HepG2 (cell line): ENCODE results near the gene NET1. TPM values are rescaled to one million over a fixed set of nuclear protein-coding genes. Genes with fewer than 3 reads are reported as not detected.

ENCODE experiments used
- ARID5B ChIP-seq: IDR thresholded peaks from 2 replicates; pipeline ENCODE4 v1.4.0; 2020; ENCODE audit warnings: mild to moderate bottlenecking, missing genetic modification reagents
- DMAP1 ChIP-seq: IDR thresholded peaks from 2 replicates; pipeline ENCODE4 v1.6.1; 2016
- KLF16 ChIP-seq, 2 experiments: sonication (generic) in 1 of 2; formaldehyde crosslinking in 1 of 2; IDR thresholded peaks; 2 replicates each; pipeline versions ENCODE4 v1.6.1 to v1.8.0; 2016 to 2023; ENCODE audit warnings: missing genetic modification reagents in 2 of 2, missing compliant biosample characterization in 1 of 2
- NFE2L2 ChIP-seq: fragments of 150-350 bp; IDR thresholded peaks from 2 replicates; pipeline ENCODE4 v1.6.1; 2014; ENCODE audit warnings: low read length
- SCMH1 ChIP-seq: sonication (generic); formaldehyde crosslinking; IDR thresholded peaks from 2 replicates; pipeline ENCODE4 v1.9.0; 2021; ENCODE audit warnings: missing genetic modification reagents, mild to moderate bottlenecking, borderline replicate concordance
- TCF12 ChIP-seq, 2 experiments: fragments of 450-650 bp in 1 of 2; sonication (generic) in 1 of 2; formaldehyde crosslinking in 1 of 2; IDR thresholded peaks; 2 replicates each; pipeline versions ENCODE4 v1.6.1 to v1.8.0; 2017 to 2022; ENCODE audit warnings: antibody characterized with exemption in 1 of 2, mild to moderate bottlenecking in 1 of 2, missing genetic modification reagents in 1 of 2, moderate library complexity in 1 of 2
- ZBTB42 ChIP-seq: sonication (generic); formaldehyde crosslinking; IDR thresholded peaks from 2 replicates; pipeline ENCODE4 v1.5.0; 2020; ENCODE audit warnings: mild to moderate bottlenecking, missing genetic modification reagents
- ZNF232 ChIP-seq: sonication (generic); formaldehyde crosslinking; IDR thresholded peaks from 2 replicates; pipeline ENCODE4 v1.4.0; 2020; ENCODE audit warnings: missing genetic modification reagents, borderline replicate concordance
- ZNF407 ChIP-seq: sonication (generic); formaldehyde crosslinking; IDR thresholded peaks from one replicate; pipeline ENCODE4 v1.5.1; 2020; ENCODE audit warnings: mild to moderate bottlenecking, missing genetic modification reagents; ENCODE audit errors: not compliant biosample characterization
- ZZZ3 ChIP-seq: sonication (generic); formaldehyde crosslinking; IDR thresholded peaks from 2 replicates; pipeline ENCODE4 v1.4.0; 2020; ENCODE audit warnings: missing genetic modification reagents, mild to moderate bottlenecking, borderline replicate concordance
- polyA plus RNA-seq, 8 experiments: library from polyadenylated mRNA; depleted of rRNA in 3 of 8; stranded (reverse) in 7 of 8; unstranded in 1 of 8; fragments of >200 nt; fragmentation: Illumina TruSeq in 4 of 8; extraction: Trizol in 4 of 8; gene quantifications; 2 replicates each; pipeline versions ENCODE4 v1.2.1 to v1.2.3, GENCODE V29; 2011 to 2016; ENCODE audit warnings: low read depth in 4 of 8, missing spikeins in 1 of 8, mixed read lengths in 1 of 8; ENCODE audit not compliant: insufficient read depth in 1 of 8
- total RNA-seq, 5 experiments: library from RNA; depleted of rRNA; stranded (reverse); fragments of >200 nt; fragmentation: Illumina TruSeq; extraction: Trizol; gene quantifications; 2 replicates each; pipeline ENCODE4 v1.2.3, GENCODE V29; 2016; ENCODE audit warnings: low read depth in 1 of 5
- TF ChIP-seq, protein P1 (sequence below): sonication (generic); formaldehyde crosslinking; IDR thresholded peaks from 2 replicates; pipeline ENCODE4 v1.9.0; 2021; ENCODE audit warnings: mild to moderate bottlenecking, missing genetic modification reagents

The NET1 gene
- total and polyA plus RNA-seq, 2 of the 13 experiments (the other 11 are each of a cell fraction or from before 2014, with no cell fraction given) = 48.1 to 65.8 TPM

DNA sequence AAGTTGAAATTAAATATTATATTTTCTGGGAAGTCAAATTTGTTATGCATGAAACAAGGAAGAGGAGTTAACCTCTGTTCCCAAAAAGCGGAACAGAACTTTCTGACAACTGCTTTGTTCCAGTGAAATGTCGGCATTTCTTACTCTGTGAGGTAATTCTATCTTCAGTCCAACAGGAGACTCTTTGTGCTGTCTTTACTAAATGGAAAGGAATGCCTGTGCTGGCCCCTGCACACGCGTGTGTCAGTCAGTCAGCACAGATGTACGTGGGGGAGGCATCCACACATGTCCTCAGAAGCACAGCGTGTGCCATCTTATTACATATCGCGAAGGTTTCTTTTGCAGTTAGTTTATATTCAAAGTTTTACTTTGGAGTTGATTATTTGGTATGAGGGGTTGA is 37.5 kb downstream of the NET1 start (continued):
- TF ChIP-seq ZZZ3 = no peak
- TF ChIP-seq ZNF407 = no peak
- TF ChIP-seq KLF16 (CRISPR knock-in tag; IDR thresholded peaks at IDR 0.05) = no peak
- peak; percentile 41; the same call in 1 of the 2 replicates for TF ChIP-seq ARID5B (CRISPR knock-in tag)
- TF ChIP-seq SCMH1 (CRISPR knock-in tag) = no peak
- TF ChIP-seq, protein P1, sequence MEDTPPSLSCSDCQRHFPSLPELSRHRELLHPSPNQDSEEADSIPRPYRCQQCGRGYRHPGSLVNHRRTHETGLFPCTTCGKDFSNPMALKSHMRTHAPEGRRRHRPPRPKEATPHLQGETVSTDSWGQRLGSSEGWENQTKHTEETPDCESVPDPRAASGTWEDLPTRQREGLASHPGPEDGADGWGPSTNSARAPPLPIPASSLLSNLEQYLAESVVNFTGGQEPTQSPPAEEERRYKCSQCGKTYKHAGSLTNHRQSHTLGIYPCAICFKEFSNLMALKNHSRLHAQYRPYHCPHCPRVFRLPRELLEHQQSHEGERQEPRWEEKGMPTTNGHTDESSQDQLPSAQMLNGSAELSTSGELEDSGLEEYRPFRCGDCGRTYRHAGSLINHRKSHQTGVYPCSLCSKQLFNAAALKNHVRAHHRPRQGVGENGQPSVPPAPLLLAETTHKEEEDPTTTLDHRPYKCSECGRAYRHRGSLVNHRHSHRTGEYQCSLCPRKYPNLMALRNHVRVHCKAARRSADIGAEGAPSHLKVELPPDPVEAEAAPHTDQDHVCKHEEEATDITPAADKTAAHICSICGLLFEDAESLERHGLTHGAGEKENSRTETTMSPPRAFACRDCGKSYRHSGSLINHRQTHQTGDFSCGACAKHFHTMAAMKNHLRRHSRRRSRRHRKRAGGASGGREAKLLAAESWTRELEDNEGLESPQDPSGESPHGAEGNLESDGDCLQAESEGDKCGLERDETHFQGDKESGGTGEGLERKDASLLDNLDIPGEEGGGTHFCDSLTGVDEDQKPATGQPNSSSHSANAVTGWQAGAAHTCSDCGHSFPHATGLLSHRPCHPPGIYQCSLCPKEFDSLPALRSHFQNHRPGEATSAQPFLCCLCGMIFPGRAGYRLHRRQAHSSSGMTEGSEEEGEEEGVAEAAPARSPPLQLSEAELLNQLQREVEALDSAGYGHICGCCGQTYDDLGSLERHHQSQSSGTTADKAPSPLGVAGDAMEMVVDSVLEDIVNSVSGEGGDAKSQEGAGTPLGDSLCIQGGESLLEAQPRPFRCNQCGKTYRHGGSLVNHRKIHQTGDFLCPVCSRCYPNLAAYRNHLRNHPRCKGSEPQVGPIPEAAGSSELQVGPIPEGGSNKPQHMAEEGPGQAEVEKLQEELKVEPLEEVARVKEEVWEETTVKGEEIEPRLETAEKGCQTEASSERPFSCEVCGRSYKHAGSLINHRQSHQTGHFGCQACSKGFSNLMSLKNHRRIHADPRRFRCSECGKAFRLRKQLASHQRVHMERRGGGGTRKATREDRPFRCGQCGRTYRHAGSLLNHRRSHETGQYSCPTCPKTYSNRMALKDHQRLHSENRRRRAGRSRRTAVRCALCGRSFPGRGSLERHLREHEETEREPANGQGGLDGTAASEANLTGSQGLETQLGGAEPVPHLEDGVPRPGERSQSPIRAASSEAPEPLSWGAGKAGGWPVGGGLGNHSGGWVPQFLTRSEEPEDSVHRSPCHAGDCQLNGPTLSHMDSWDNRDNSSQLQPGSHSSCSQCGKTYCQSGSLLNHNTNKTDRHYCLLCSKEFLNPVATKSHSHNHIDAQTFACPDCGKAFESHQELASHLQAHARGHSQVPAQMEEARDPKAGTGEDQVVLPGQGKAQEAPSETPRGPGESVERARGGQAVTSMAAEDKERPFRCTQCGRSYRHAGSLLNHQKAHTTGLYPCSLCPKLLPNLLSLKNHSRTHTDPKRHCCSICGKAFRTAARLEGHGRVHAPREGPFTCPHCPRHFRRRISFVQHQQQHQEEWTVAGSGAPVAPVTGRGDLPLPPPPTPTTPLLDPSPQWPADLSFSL (CRISPR knock-in tag) = no peak
- no peak for TF ChIP-seq DMAP1
- no peak for TF ChIP-seq NFE2L2
- TF ChIP-seq ZNF232 (CRISPR knock-in tag) = no peak
- no peak for TF ChIP-seq ZBTB42
- TF ChIP-seq TCF12 (IDR thresholded peaks at IDR 0.05) = no peak
- TF ChIP-seq TCF12 (CRISPR knock-in tag; IDR thresholded peaks at IDR 0.05) = no peak
